ENCODE results near the gene POLR3B.

POLR3B gene

DNA sequence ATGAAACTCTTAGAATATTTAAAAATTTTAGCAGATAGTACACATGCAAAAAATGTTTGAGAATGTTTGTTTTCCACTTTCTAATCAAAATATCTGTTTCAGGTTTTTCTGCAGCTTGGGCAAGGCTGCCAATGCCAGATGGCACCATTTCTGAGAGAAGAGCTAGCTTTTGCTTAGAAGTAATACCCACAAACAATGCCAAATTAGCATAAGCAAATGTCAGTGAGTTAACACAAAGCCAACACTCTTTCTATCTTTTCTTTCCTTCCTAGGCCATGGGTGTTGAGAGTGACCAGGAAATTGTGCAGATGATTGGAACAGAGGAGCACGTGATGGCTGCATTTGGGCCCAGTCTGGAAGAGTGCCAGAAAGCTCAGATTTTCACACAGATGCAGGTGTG lies 35.2 kb downstream of the POLR3B start:
- Histone ChIP-seq H3K4me1 (ENCODE audit: control insufficient read depth, insufficient read depth, low read length, poor library complexity, severe bottlenecking) (no peaks in the 10 kb centered on the region), H3K4me3 (ENCODE audit: insufficient read depth, low read depth, low read length, poor library complexity, severe bottlenecking) (no peak overlapping the region), H3K27ac (ENCODE audit: insufficient read depth, low read length, poor library complexity, severe bottlenecking) (no peak overlapping the region), H3K27me3 (replicated peaks; ENCODE audit: control insufficient read depth, insufficient read depth, low read length, poor library complexity, severe bottlenecking) (no peaks in the 10 kb centered on the region), H3K36me3 (ENCODE audit: control insufficient read depth, insufficient read depth, low read length) (peaks cover 6% of the 10 kb centered on the region), H3K9me3 (ENCODE audit: control insufficient read depth, low read length) (no peaks in the 10 kb centered on the region)
- DNase-seq, result no peak

DNA sequence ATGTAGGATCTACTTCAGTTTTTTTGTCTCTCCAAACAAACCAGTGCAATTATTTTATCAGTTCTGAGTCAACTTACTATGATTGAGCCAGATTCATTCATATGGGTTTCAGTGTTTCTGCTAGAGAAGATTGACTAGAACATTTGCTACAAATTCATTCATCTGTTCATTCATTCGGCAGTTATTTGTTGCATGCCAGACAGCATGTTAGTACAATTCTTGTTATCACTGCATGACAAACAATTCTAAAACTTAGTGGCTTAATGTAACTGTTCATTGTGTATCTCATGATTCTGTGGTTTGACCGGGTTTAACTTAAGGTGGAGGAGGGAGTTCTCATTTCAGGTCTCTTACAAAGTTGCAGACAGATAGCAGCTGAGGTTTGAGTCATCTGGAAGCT lies 52.3 kb downstream of the POLR3B start:
- Histone ChIP-seq H3K36me3 (ENCODE audit: control insufficient read depth, insufficient read depth, low read length) (peaks cover 6% of the 10 kb centered on the region), H3K9me3 (ENCODE audit: control insufficient read depth, low read length) (no peaks in the 10 kb centered on the region), H3K4me3 (ENCODE audit: insufficient read depth, low read depth, low read length, poor library complexity, severe bottlenecking) (no peak overlapping the region), H3K4me1 (ENCODE audit: control insufficient read depth, insufficient read depth, low read length, poor library complexity, severe bottlenecking) (no peaks in the 10 kb centered on the region), H3K27me3 (replicated peaks; ENCODE audit: control insufficient read depth, insufficient read depth, low read length, poor library complexity, severe bottlenecking) (no peaks in the 10 kb centered on the region), H3K27ac (ENCODE audit: insufficient read depth, low read length, poor library complexity, severe bottlenecking) (no peak overlapping the region)
- no peak for DNase-seq

- H3K27ac ChIP-seq (ENCODE audit: insufficient read depth, low read length, poor library complexity, severe bottlenecking), result no peak overlapping the region
- H3K36me3 ChIP-seq (ENCODE audit: control insufficient read depth, insufficient read depth, low read length), result peaks cover 14% of the 10 kb centered on the region
- H3K4me1 ChIP-seq (ENCODE audit: control insufficient read depth, insufficient read depth, low read length, poor library complexity, severe bottlenecking), result no peaks in the 10 kb centered on the region
- DNase-seq, result no peak
- no peak overlapping the region for H3K4me3 ChIP-seq (ENCODE audit: insufficient read depth, low read depth, low read length, poor library complexity, severe bottlenecking)
- no peaks in the 10 kb centered on the region for H3K27me3 ChIP-seq (replicated peaks; ENCODE audit: control insufficient read depth, insufficient read depth, low read length, poor library complexity, severe bottlenecking)
- H3K9me3 ChIP-seq (ENCODE audit: control insufficient read depth, low read length), result no peaks in the 10 kb centered on the region
Measured at GRCh38 chr12:106412563-106412962, 55.0 kb downstream of the POLR3B start.

- Histone ChIP-seq H3K4me3 (ENCODE audit: insufficient read depth, low read depth, low read length, poor library complexity, severe bottlenecking) (no peak overlapping the region), H3K9me3 (ENCODE audit: control insufficient read depth, low read length) (no peaks in the 10 kb centered on the region), H3K4me1 (ENCODE audit: control insufficient read depth, insufficient read depth, low read length, poor library complexity, severe bottlenecking) (no peaks in the 10 kb centered on the region), H3K36me3 (ENCODE audit: control insufficient read depth, insufficient read depth, low read length) (peaks cover 12% of the 10 kb centered on the region), H3K27ac (ENCODE audit: insufficient read depth, low read length, poor library complexity, severe bottlenecking) (no peak overlapping the region), H3K27me3 (replicated peaks; ENCODE audit: control insufficient read depth, insufficient read depth, low read length, poor library complexity, severe bottlenecking) (no peaks in the 10 kb centered on the region)
- DNase-seq, result no peak
Measured at GRCh38 chr12:106415134-106415533, 57.6 kb downstream of the POLR3B start.

GRCh38 chr12:106416273-106416672 lies 58.7 kb downstream of the POLR3B start:
- peaks cover 8% of the 10 kb centered on the region for H3K36me3 ChIP-seq (ENCODE audit: control insufficient read depth, insufficient read depth, low read length)
- H3K4me3 ChIP-seq (ENCODE audit: insufficient read depth, low read depth, low read length, poor library complexity, severe bottlenecking), result no peak overlapping the region
- no peaks in the 10 kb centered on the region for H3K9me3 ChIP-seq (ENCODE audit: control insufficient read depth, low read length)
- no peaks in the 10 kb centered on the region for H3K27me3 ChIP-seq (replicated peaks; ENCODE audit: control insufficient read depth, insufficient read depth, low read length, poor library complexity, severe bottlenecking)
- no peaks in the 10 kb centered on the region for H3K4me1 ChIP-seq (ENCODE audit: control insufficient read depth, insufficient read depth, low read length, poor library complexity, severe bottlenecking)
- no peak for DNase-seq
- no peak overlapping the region for H3K27ac ChIP-seq (ENCODE audit: insufficient read depth, low read length, poor library complexity, severe bottlenecking)

DNA sequence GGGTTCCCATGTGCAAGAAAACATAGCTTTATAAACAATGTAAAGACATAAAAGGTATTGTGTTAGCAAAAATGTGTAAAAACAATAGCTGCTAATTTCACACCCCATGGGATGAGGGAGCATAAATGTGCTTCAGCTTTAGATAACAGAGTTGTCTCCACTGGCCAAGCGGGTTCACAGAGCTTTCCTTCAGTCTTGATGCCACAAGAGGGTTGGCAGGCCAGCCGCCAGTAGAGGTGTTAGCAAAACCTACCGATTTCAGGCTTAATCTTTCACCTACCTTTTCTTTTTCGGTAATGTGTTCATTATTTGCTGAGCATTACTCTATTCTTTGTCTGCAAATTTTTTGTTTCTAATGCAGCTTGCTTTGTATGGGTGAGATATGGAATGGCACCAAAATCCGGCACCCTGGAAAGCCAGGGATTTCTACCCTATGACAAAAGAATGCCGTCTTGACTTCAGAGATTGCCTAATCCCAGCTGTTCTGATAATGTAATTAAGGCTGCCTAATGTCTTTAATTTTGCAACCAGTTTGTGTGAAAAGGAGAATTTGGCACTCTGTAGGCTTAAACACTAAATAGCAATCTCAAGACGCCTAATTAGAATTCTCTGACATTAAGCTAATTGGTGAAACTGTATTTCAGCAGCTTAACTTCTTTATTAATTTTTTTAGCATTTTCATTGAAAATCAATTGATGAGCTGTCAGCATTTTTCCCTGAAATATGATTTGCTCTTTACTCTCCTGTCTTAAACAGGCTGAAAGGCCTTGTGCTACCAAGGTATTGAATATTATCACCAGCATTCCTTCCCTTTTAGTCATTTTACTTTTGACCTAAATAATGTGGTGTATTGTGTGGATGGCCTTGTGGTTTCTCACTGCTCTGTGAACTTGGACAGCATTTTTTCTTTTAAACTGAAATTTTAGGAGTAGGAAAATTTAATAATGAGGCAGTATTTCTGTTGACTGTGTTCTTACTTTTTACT lies 60.7 kb downstream of the POLR3B start:
- no peak overlapping the region for H3K27ac ChIP-seq (ENCODE audit: insufficient read depth, low read length, poor library complexity, severe bottlenecking)
- peaks cover 8% of the 10 kb centered on the region for H3K36me3 ChIP-seq (ENCODE audit: control insufficient read depth, insufficient read depth, low read length)
- DNase-seq, result no peak
- H3K4me3 ChIP-seq (ENCODE audit: insufficient read depth, low read depth, low read length, poor library complexity, severe bottlenecking), result no peak overlapping the region
- no peaks in the 10 kb centered on the region for H3K27me3 ChIP-seq (replicated peaks; ENCODE audit: control insufficient read depth, insufficient read depth, low read length, poor library complexity, severe bottlenecking)
- H3K9me3 ChIP-seq (ENCODE audit: control insufficient read depth, low read length), result no peaks in the 10 kb centered on the region
- H3K4me1 ChIP-seq (ENCODE audit: control insufficient read depth, insufficient read depth, low read length, poor library complexity, severe bottlenecking), result no peaks in the 10 kb centered on the region

DNA sequence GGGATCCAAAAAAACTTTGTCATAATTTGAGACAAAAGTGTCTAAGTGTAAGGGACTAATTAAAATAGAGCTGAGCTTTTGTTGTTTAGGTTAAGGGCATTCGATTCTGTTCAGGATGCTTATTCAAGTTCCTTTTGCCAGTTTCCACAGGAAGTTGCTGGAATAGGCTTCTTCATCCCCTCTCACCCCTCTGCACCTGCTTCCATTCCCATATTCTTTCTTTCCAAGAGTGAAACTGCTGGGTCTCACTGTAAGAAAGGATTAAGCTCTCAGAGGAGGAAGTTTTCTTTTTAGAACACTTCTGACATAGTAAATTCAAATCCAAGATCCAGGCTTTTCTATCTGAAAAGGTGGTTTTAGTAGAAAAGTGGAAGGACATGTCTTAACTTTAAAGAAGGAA lies 61.4 kb downstream of the POLR3B start:
- Histone ChIP-seq H3K9me3 (ENCODE audit: control insufficient read depth, low read length) (no peaks in the 10 kb centered on the region), H3K36me3 (ENCODE audit: control insufficient read depth, insufficient read depth, low read length) (peaks cover 8% of the 10 kb centered on the region), H3K27ac (ENCODE audit: insufficient read depth, low read length, poor library complexity, severe bottlenecking) (no peak overlapping the region), H3K27me3 (replicated peaks; ENCODE audit: control insufficient read depth, insufficient read depth, low read length, poor library complexity, severe bottlenecking) (no peaks in the 10 kb centered on the region), H3K4me1 (ENCODE audit: control insufficient read depth, insufficient read depth, low read length, poor library complexity, severe bottlenecking) (no peaks in the 10 kb centered on the region), H3K4me3 (ENCODE audit: insufficient read depth, low read depth, low read length, poor library complexity, severe bottlenecking) (no peak overlapping the region)
- DNase-seq, result no peak

DNA sequence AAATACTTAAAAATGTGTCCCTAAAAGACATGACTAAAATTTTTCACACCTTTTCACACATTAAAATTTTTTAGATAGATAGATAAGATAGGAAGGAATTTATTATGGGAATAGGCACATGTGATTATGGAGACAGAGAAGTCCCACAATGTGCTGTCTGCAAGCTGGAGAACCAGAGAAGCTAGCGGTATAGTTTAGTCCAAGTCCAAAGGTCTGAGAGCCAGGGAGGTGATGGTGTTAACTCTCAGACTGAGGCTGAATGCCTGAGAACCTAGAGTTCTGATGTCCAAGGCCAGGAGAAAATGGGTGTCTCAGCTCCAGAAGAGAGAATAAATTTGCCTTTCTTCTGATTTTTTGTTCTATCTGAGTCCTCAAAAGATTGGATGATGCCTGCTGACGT lies 65.7 kb downstream of the POLR3B start:
- Histone ChIP-seq H3K9me3 (ENCODE audit: control insufficient read depth, low read length) (no peaks in the 10 kb centered on the region), H3K4me3 (ENCODE audit: insufficient read depth, low read depth, low read length, poor library complexity, severe bottlenecking) (no peak overlapping the region), H3K27me3 (replicated peaks; ENCODE audit: control insufficient read depth, insufficient read depth, low read length, poor library complexity, severe bottlenecking) (no peaks in the 10 kb centered on the region), H3K36me3 (ENCODE audit: control insufficient read depth, insufficient read depth, low read length) (peaks cover 5% of the 10 kb centered on the region), H3K4me1 (ENCODE audit: control insufficient read depth, insufficient read depth, low read length, poor library complexity, severe bottlenecking) (no peaks in the 10 kb centered on the region), H3K27ac (ENCODE audit: insufficient read depth, low read length, poor library complexity, severe bottlenecking) (no peak overlapping the region)
- DNase-seq, result no peak

DNA sequence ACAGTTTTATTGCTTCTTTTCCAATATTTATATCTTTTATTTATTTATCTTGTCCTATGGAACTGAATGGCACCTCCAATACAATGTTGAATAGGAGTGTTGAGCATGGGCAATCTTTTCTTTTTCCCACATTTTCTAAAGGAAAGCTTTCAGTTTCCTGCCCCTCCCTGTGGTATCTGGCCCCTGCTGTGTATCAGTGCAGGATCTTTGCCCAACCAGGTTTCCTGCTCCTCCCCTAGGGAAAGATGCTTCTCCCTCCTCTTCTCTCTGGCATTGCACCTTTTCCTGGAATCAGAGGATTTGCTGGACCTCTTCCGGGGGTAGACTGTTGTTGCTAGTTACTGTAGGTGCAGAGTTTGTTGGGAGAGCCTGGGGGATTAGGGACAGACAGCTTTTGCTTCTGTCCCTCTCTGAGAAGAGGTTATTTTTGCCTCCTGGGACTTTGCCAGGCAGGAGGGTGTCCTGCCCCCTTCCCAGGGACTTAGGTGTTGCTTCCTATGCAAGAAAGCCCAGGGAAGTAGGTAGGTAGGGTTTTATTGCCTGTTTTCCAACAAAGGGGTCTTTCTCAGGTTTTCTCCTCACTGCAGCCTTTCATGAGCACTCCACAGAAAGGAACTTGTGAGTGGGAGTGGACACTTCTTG lies 67.6 kb downstream of the POLR3B start:
- Histone ChIP-seq H3K9me3 (ENCODE audit: control insufficient read depth, low read length) (no peaks in the 10 kb centered on the region), H3K4me3 (ENCODE audit: insufficient read depth, low read depth, low read length, poor library complexity, severe bottlenecking) (no peak overlapping the region), H3K4me1 (ENCODE audit: control insufficient read depth, insufficient read depth, low read length, poor library complexity, severe bottlenecking) (no peaks in the 10 kb centered on the region), H3K27me3 (replicated peaks; ENCODE audit: control insufficient read depth, insufficient read depth, low read length, poor library complexity, severe bottlenecking) (no peaks in the 10 kb centered on the region), H3K27ac (ENCODE audit: insufficient read depth, low read length, poor library complexity, severe bottlenecking) (no peak overlapping the region), H3K36me3 (ENCODE audit: control insufficient read depth, insufficient read depth, low read length) (peaks cover 12% of the 10 kb centered on the region)
- no peak for DNase-seq

DNA sequence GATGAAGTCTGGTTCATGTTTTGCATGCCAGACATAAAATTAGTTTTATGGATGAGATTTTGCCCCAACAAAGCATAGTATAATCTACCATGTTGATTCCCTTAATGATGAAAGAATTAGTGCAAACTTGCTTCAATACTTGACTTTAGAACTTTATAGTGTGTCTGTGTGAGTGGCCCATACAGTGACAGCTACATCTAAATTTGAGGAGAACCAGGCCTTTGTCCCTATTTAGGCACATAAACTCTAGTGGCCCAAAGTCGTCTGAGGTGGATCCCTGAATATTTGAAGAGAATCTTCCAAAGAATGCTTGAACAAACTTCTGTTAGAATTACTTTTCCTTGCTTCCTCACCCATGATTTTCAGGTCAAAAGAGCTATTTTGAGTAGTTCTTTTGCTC lies 70.4 kb downstream of the POLR3B start:
- no peak overlapping the region for H3K27ac ChIP-seq (ENCODE audit: insufficient read depth, low read length, poor library complexity, severe bottlenecking)
- H3K36me3 ChIP-seq (ENCODE audit: control insufficient read depth, insufficient read depth, low read length), result peaks cover 12% of the 10 kb centered on the region
- no peak for DNase-seq
- H3K27me3 ChIP-seq (replicated peaks; ENCODE audit: control insufficient read depth, insufficient read depth, low read length, poor library complexity, severe bottlenecking), result no peaks in the 10 kb centered on the region
- no peaks in the 10 kb centered on the region for H3K9me3 ChIP-seq (ENCODE audit: control insufficient read depth, low read length)
- no peaks in the 10 kb centered on the region for H3K4me1 ChIP-seq (ENCODE audit: control insufficient read depth, insufficient read depth, low read length, poor library complexity, severe bottlenecking)
- H3K4me3 ChIP-seq (ENCODE audit: insufficient read depth, low read depth, low read length, poor library complexity, severe bottlenecking), result no peak overlapping the region

All from effector memory CD4-positive, alpha-beta T cell (primary cell).